T-helper 17 cell (primary cell): ENCODE data around the gene SF3B2. TPM values are rescaled to one million over a fixed set of nuclear protein-coding genes. Genes with fewer than 3 reads are reported as not detected.

Experiments
- ATAC-seq: fragments of 150-1000 bp; cut with Tn5 transposase; 2 replicates; pipeline ENCODE4 v1.10.0; 2021; ENCODE audit warnings: mild to moderate bottlenecking, moderate library complexity
- DNase-seq, 3 donors: peaks; one replicate each; pipeline versions ENCODE4 v3.0.0 to v3.0.0-alpha.2; 2020 to 2021
- H3K9me3 ChIP-seq: one replicate; pipeline ENCODE4 v1.7.0; 2013; ENCODE audit warnings: low read length, mild to moderate bottlenecking; ENCODE audit not compliant: control insufficient read depth, poor library complexity, severe bottlenecking
- H3K27ac Mint-ChIP-seq: one replicate; pipeline ENCODE4 v1.8.0; 2022; ENCODE audit warnings: mild to moderate bottlenecking, moderate library complexity, mixed read lengths
- H3K27me3 Mint-ChIP-seq: one replicate; pipeline ENCODE4 v1.8.0; 2022; ENCODE audit warnings: mixed read lengths
- H3K36me3 Mint-ChIP-seq: one replicate; pipeline ENCODE4 v1.8.0; 2022; ENCODE audit warnings: low read depth, mixed read lengths
- H3K4me1 Mint-ChIP-seq: one replicate; pipeline ENCODE4 v1.8.0; 2022; ENCODE audit warnings: mild to moderate bottlenecking, mixed read lengths
- H3K4me3 Mint-ChIP-seq: one replicate; pipeline ENCODE4 v1.8.0; 2022; ENCODE audit warnings: mild to moderate bottlenecking, moderate library complexity, mixed read lengths
- total RNA-seq, 4 donors: library from RNA in 2 of 4; stranded (reverse) in 2 of 4; gene quantifications; one replicate each; pipeline ENCODE4 v1.2.3 and lab custom pipeline; 2022 to 2026

The SF3B2 gene
- total RNA-seq, 2 donors from 2014 or later: 187 to 208 TPM

GRCh38 chr11:66011785-66012303, 40.3 kb upstream of the SF3B2 start, which contains the start of gene CST6:
TSS of gene CST6 (plus strand) at chr11:66012008. CDS start at chr11:66012045, 37 bp downstream.
- Mint-ChIP-seq H3K4me3 (peak within 1 kb of the TSS; percentile 31), H3K27ac (no peak within 1 kb of the TSS), H3K27me3 (peaks cover 13% of the 10 kb centered on the region), H3K4me1 (peaks cover 5% of the 10 kb centered on the region), H3K36me3 (peaks cover 2% of the 10 kb centered on the region)
- DNase-seq (no peak), ATAC-seq (peak; percentile 16)
- no peaks in the 10 kb centered on the region for H3K9me3 ChIP-seq

- Mint-ChIP-seq H3K27me3 (peaks cover 13% of the 10 kb centered on the region), H3K27ac (no peak overlapping the region), H3K36me3 (peaks cover 2% of the 10 kb centered on the region), H3K4me3 (peak overlapping the region; percentile 31), H3K4me1 (peaks cover 5% of the 10 kb centered on the region)
- H3K9me3 ChIP-seq: no peaks in the 10 kb centered on the region
- DNase-seq (no peak), ATAC-seq (no peak)
Measured at GRCh38 chr11:66012371-66012945, 39.7 kb upstream of the SF3B2 start.

- H3K9me3 ChIP-seq: no peaks in the 10 kb centered on the region
- peaks cover 13% of the 10 kb centered on the region for H3K27me3 Mint-ChIP-seq
- no peak for ATAC-seq
- H3K27ac Mint-ChIP-seq: no peak overlapping the region
- H3K36me3 Mint-ChIP-seq: peaks cover 2% of the 10 kb centered on the region
- no peak for DNase-seq
- peaks cover 5% of the 10 kb centered on the region for H3K4me1 Mint-ChIP-seq
- no peak overlapping the region for H3K4me3 Mint-ChIP-seq
Measured at GRCh38 chr11:66012946-66013761, 39.0 kb upstream of the SF3B2 start.

- DNase-seq (no peak), ATAC-seq (no peak)
- Mint-ChIP-seq H3K27ac (no peak overlapping the region), H3K4me1 (peaks cover 5% of the 10 kb centered on the region), H3K27me3 (peaks cover 13% of the 10 kb centered on the region), H3K36me3 (peaks cover 2% of the 10 kb centered on the region), H3K4me3 (no peak overlapping the region)
- H3K9me3 ChIP-seq: no peaks in the 10 kb centered on the region
Measured at GRCh38 chr11:66013762-66014100, 38.4 kb upstream of the SF3B2 start.

- Mint-ChIP-seq H3K4me1 (peaks cover 5% of the 10 kb centered on the region), H3K27me3 (peaks cover 13% of the 10 kb centered on the region), H3K36me3 (peaks cover 2% of the 10 kb centered on the region), H3K27ac (no peak overlapping the region), H3K4me3 (no peak overlapping the region)
- no peak for ATAC-seq
- no peaks in the 10 kb centered on the region for H3K9me3 ChIP-seq
- no peak for DNase-seq
Measured at GRCh38 chr11:66014804-66015453, 37.2 kb upstream of the SF3B2 start.

GRCh38 chr11:66015454-66015881, 36.7 kb upstream of the SF3B2 start:
- DNase-seq (no peak), ATAC-seq (no peak)
- Mint-ChIP-seq H3K27ac (no peak overlapping the region), H3K36me3 (peaks cover 2% of the 10 kb centered on the region), H3K4me1 (peaks cover 4% of the 10 kb centered on the region), H3K27me3 (peaks cover 9% of the 10 kb centered on the region), H3K4me3 (no peak overlapping the region)
- H3K9me3 ChIP-seq: no peaks in the 10 kb centered on the region

- DNase-seq (no peak), ATAC-seq (no peak)
- H3K9me3 ChIP-seq: no peaks in the 10 kb centered on the region
- Mint-ChIP-seq H3K36me3 (peaks cover 2% of the 10 kb centered on the region), H3K27me3 (peaks cover 7% of the 10 kb centered on the region), H3K4me3 (no peak overlapping the region), H3K4me1 (peaks cover 4% of the 10 kb centered on the region), H3K27ac (no peak overlapping the region)
Measured at GRCh38 chr11:66015936-66016792, 36.0 kb upstream of the SF3B2 start.

GRCh38 chr11:66016793-66017177, 35.4 kb upstream of the SF3B2 start:
- no peak for ATAC-seq
- peaks cover 7% of the 10 kb centered on the region for H3K4me1 Mint-ChIP-seq
- H3K27me3 Mint-ChIP-seq: peaks cover 7% of the 10 kb centered on the region
- no peak for DNase-seq
- no peak overlapping the region for H3K27ac Mint-ChIP-seq
- peaks cover 2% of the 10 kb centered on the region for H3K36me3 Mint-ChIP-seq
- no peaks in the 10 kb centered on the region for H3K9me3 ChIP-seq
- no peak overlapping the region for H3K4me3 Mint-ChIP-seq

- peaks cover 2% of the 10 kb centered on the region for H3K36me3 Mint-ChIP-seq
- no peak overlapping the region for H3K27ac Mint-ChIP-seq
- DNase-seq (no peak), ATAC-seq (no peak)
- H3K4me3 Mint-ChIP-seq: no peak overlapping the region
- no peaks in the 10 kb centered on the region for H3K9me3 ChIP-seq
- H3K4me1 Mint-ChIP-seq: peaks cover 7% of the 10 kb centered on the region
- H3K27me3 Mint-ChIP-seq: peaks cover 7% of the 10 kb centered on the region
Measured at GRCh38 chr11:66017321-66017720, 34.8 kb upstream of the SF3B2 start.

- H3K9me3 ChIP-seq: no peaks in the 10 kb centered on the region
- no peak for ATAC-seq
- Mint-ChIP-seq H3K27me3 (peaks cover 5% of the 10 kb centered on the region), H3K4me3 (no peak overlapping the region), H3K4me1 (peaks cover 11% of the 10 kb centered on the region), H3K27ac (no peak overlapping the region), H3K36me3 (no peaks in the 10 kb centered on the region)
- no peak for DNase-seq
Measured at GRCh38 chr11:66020212-66020611, 32.0 kb upstream of the SF3B2 start.

GRCh38 chr11:66020618-66021357, 31.4 kb upstream of the SF3B2 start:
- H3K27me3 Mint-ChIP-seq: peaks cover 5% of the 10 kb centered on the region
- no peak for DNase-seq
- peaks cover 12% of the 10 kb centered on the region for H3K4me1 Mint-ChIP-seq
- peak; percentile 42 for ATAC-seq
- H3K36me3 Mint-ChIP-seq: no peaks in the 10 kb centered on the region
- no peak overlapping the region for H3K4me3 Mint-ChIP-seq
- no peak overlapping the region for H3K27ac Mint-ChIP-seq
- H3K9me3 ChIP-seq: no peaks in the 10 kb centered on the region
